Neural cell (in vitro differentiated cells): ENCODE data around the gene OSCAR.

Experiments used
- EP300 ChIP-seq: fragments of 450-650 bp; conservative IDR thresholded peaks from 2 replicates; pipeline ENCODE4 v1.6.1; 2014; ENCODE audit warnings: antibody characterized with exemption, mild to moderate bottlenecking, moderate library complexity; ENCODE audit not compliant: poor library complexity, severe bottlenecking
- MXI1 ChIP-seq: fragments of 450-650 bp; conservative IDR thresholded peaks from 2 replicates; pipeline ENCODE4 v1.6.1; 2014; ENCODE audit warnings: antibody characterized with exemption, mild to moderate bottlenecking; ENCODE audit not compliant: poor library complexity, severe bottlenecking
- TF ChIP-seq, protein P1 (sequence below): fragments of 450-650 bp; IDR thresholded peaks from 2 replicates; pipeline ENCODE4 v1.5.1; 2014; ENCODE audit warnings: antibody characterized with exemption, mild to moderate bottlenecking, moderate library complexity; ENCODE audit not compliant: poor library complexity, severe bottlenecking

GRCh38 chr19:54074851-54075250 lies 25.8 kb downstream of the OSCAR start:
- TF ChIP-seq, protein P1, sequence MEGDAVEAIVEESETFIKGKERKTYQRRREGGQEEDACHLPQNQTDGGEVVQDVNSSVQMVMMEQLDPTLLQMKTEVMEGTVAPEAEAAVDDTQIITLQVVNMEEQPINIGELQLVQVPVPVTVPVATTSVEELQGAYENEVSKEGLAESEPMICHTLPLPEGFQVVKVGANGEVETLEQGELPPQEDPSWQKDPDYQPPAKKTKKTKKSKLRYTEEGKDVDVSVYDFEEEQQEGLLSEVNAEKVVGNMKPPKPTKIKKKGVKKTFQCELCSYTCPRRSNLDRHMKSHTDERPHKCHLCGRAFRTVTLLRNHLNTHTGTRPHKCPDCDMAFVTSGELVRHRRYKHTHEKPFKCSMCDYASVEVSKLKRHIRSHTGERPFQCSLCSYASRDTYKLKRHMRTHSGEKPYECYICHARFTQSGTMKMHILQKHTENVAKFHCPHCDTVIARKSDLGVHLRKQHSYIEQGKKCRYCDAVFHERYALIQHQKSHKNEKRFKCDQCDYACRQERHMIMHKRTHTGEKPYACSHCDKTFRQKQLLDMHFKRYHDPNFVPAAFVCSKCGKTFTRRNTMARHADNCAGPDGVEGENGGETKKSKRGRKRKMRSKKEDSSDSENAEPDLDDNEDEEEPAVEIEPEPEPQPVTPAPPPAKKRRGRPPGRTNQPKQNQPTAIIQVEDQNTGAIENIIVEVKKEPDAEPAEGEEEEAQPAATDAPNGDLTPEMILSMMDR, result no peak
- TF ChIP-seq EP300 (no peak), MXI1 (no peak)
